SK-N-SH (cell line): ENCODE measurements around the gene CUL7. TPM values are rescaled to one million over a fixed set of nuclear protein-coding genes. Genes with fewer than 3 reads are reported as not detected.

Source experiments
- CTCF ChIA-PET: fragments of 300-600, 350-600 bp; formaldehyde crosslinking; extraction: SDS; loops from one replicate; lab custom pipeline; 2021; lab: Yijun Ruan, JAX
- POLR2A ChIA-PET: fragments of 350-600 bp; sonication (Branson Sonifier 250); formaldehyde crosslinking; extraction: SDS; loops from one replicate; lab custom pipeline; 2020; ENCODE audit warnings: antibody characterized with exemption, inconsistent platforms; lab: Yijun Ruan, JAX
- DNase-seq: peaks from one replicate; pipeline ENCODE4 v3.0.0; 2012
- H2AFZ ChIP-seq: fragments of 200-600 bp; sonication (generic); 2 replicates; pipeline ENCODE4 v1.8.1; 2016; ENCODE audit warnings: antibody characterized with exemption, mild to moderate bottlenecking, low read depth
- H3F3A ChIP-seq: fragments of 200-600 bp; sonication (generic); replicated peaks from 2 replicates; pipeline ENCODE3; 2016; ENCODE audit warnings: antibody characterized with exemption, mild to moderate bottlenecking; ENCODE audit not compliant: insufficient read depth
- H3K27ac ChIP-seq, 2 experiments: fragments of 200-500 bp in 1 of 2; fragments of 200-600 bp in 1 of 2; sonication (Bioruptor generic) in 1 of 2; sonication (generic), shearing (Covaris generic) in 1 of 2; 2 replicates each; pipeline versions ENCODE4 v1.5.1 to v1.6.1; 2014 to 2016; ENCODE audit warnings: low read depth in 2 of 2, inconsistent platforms in 1 of 2, low read length in 1 of 2, mild to moderate bottlenecking in 1 of 2, mixed read lengths in 1 of 2
- H3K27me3 ChIP-seq: fragments of 200-600 bp; sonication (generic), shearing (Covaris generic); 2 replicates; pipeline ENCODE4 v1.6.1; 2016; ENCODE audit warnings: mixed run types; ENCODE audit not compliant: insufficient read depth
- H3K36me3 ChIP-seq, 2 experiments: fragments of 200-500 bp in 1 of 2; fragments of 200-600 bp in 1 of 2; sonication (Bioruptor generic) in 1 of 2; sonication (generic) in 1 of 2; replicated peaks in 1 of 2; 2 replicates each; pipeline versions ENCODE3 to v1.5.1; 2014 to 2016; ENCODE audit warnings: low read length in 1 of 2, mild to moderate bottlenecking in 1 of 2; ENCODE audit not compliant: insufficient read depth in 2 of 2, control insufficient read depth in 1 of 2
- H3K4me1 ChIP-seq, 2 experiments: fragments of 200-500 bp in 1 of 2; fragments of 200-600 bp in 1 of 2; sonication (Bioruptor generic) in 1 of 2; sonication (generic), shearing (Covaris generic) in 1 of 2; 2 replicates each; pipeline versions ENCODE4 v1.5.1 to v1.6.1; 2014 to 2016; ENCODE audit warnings: low read depth in 1 of 2, low read length in 1 of 2, mixed run types in 1 of 2; ENCODE audit not compliant: insufficient read depth in 2 of 2, control insufficient read depth in 1 of 2
- H3K4me2 ChIP-seq: fragments of 200-600 bp; sonication (generic), shearing (Covaris generic); 2 replicates; pipeline ENCODE4 v1.6.1; 2017; ENCODE audit warnings: mixed run types
- H3K4me3 ChIP-seq, 2 experiments: fragments of 200-500 bp in 1 of 2; fragments of 200-600 bp in 1 of 2; sonication (Bioruptor generic) in 1 of 2; sonication (generic), shearing (Covaris generic) in 1 of 2; 2 replicates each; pipeline versions ENCODE4 v1.5.1 to v1.8.1; 2014 to 2016; ENCODE audit warnings: low read depth in 2 of 2, inconsistent platforms in 1 of 2, low read length in 1 of 2, mild to moderate bottlenecking in 1 of 2, mixed read lengths in 1 of 2, moderate library complexity in 1 of 2
- H3K79me2 ChIP-seq: fragments of 200-600 bp; sonication (generic); 2 replicates; pipeline ENCODE4 v1.8.1; 2017; ENCODE audit warnings: mild to moderate bottlenecking; ENCODE audit not compliant: insufficient read depth
- H3K9ac ChIP-seq: fragments of 200-600 bp; sonication (generic); 2 replicates; pipeline ENCODE4 v1.6.1; 2017; ENCODE audit warnings: mixed run types
- H3K9me2 ChIP-seq: fragments of 200-600 bp; sonication (generic); 2 replicates; pipeline ENCODE4 v1.6.1; 2017; ENCODE audit warnings: mixed run types
- H3K9me3 ChIP-seq: fragments of 200-600 bp; sonication (generic); 2 replicates; pipeline ENCODE4 v1.6.1; 2017; ENCODE audit warnings: mixed run types, mild to moderate bottlenecking, moderate library complexity
- H4K20me1 ChIP-seq: fragments of 200-600 bp; sonication (generic); 2 replicates; pipeline ENCODE4 v1.6.1; 2017; ENCODE audit warnings: mild to moderate bottlenecking, mixed run types; ENCODE audit not compliant: insufficient read depth
- GATA2 ChIP-seq: sonication (generic); formaldehyde crosslinking; IDR thresholded peaks from 2 replicates; pipeline ENCODE4 v1.5.0; 2020; ENCODE audit warnings: mild to moderate bottlenecking, missing genetic modification reagents
- JUND ChIP-seq: IDR thresholded peaks from 2 replicates; pipeline ENCODE4 v1.4.0; 2012
- NFIC ChIP-seq: IDR thresholded peaks from 2 replicates; pipeline ENCODE4 v1.4.0; 2012; ENCODE audit warnings: borderline replicate concordance
- NRF1 ChIP-seq: IDR thresholded peaks from 2 replicates; pipeline ENCODE4 v1.6.1; 2012; ENCODE audit warnings: low read depth, mild to moderate bottlenecking, low read length
- RCOR1 ChIP-seq: fragments of 150-350 bp; IDR thresholded peaks from 2 replicates; pipeline ENCODE4 v1.6.1; 2017; ENCODE audit warnings: antibody characterized with exemption, low read length
- REST ChIP-seq: IDR thresholded peaks from 2 replicates; pipeline ENCODE4 v1.6.1; 2012; ENCODE audit warnings: mild to moderate bottlenecking, low read depth, low read length, moderate library complexity
- SIN3A ChIP-seq: IDR thresholded peaks from 2 replicates; pipeline ENCODE4 v1.6.1; 2012; ENCODE audit warnings: low read depth, mild to moderate bottlenecking, low read length, moderate library complexity, borderline replicate concordance
- YY1 ChIP-seq: IDR thresholded peaks from 2 replicates; pipeline ENCODE4 v1.4.0; 2012; ENCODE audit warnings: low read depth, mild to moderate bottlenecking
- ZBTB33 ChIP-seq: IDR thresholded peaks from 2 replicates; pipeline ENCODE4 v1.4.0; 2012; ENCODE audit warnings: low read depth, borderline replicate concordance
- WGBS: methylation state at CpG from one replicate; pipeline ENCODE4 v1.1.6; 2017; ENCODE audit warnings: low lambda C conversion rate; 5-methylcytosine and 5-hydroxymethylcytosine counted together
- polyA plus RNA-seq, 3 experiments: library from polyadenylated mRNA; depleted of rRNA; stranded (reverse); fragments of >200 nt; gene quantifications; 2 replicates each; pipeline ENCODE4 v1.2.3, GENCODE V29; 2012

CUL7 gene
- polyA plus RNA-seq, 1 of the 3 experiments (the other 2 are of a cell fraction): 46.9 TPM

- Histone ChIP-seq H4K20me1 (peaks cover 10% of the 10 kb centered on the region; the same call in 1 of the 2 replicates), H3K36me3 (peaks cover 33 to 71% of the 10 kb centered on the region in 2 experiments), H3F3A (peaks cover 34% of the 10 kb centered on the region), H3K4me3 (no peak overlapping the region), H3K79me2 (peaks cover 43% of the 10 kb centered on the region), H3K27ac (no peak overlapping the region), H3K4me1 (peaks cover 4 to 8% of the 10 kb centered on the region in 2 experiments; a peak in 3 of 4 replicates), H2AFZ (no peak overlapping the region), H3K9me2 (no peaks in the 10 kb centered on the region), H3K4me2 (no peak overlapping the region), H3K9ac (no peak overlapping the region), H3K9me3 (no peaks in the 10 kb centered on the region), H3K27me3 (no peaks in the 10 kb centered on the region)
- no peak for DNase-seq
- ChIA-PET CTCF (interaction anchor here (1.0 to 1.8 kb wide), 3 partner anchors 14 to 118 kb away, joined by 3 to 5 read pairs (median 3); no protein-coding TSS in a partner anchor), POLR2A (interaction anchor here (1.1 kb wide), 1 partner anchor 36 kb away, joined by 4 read pairs; no protein-coding TSS in a partner anchor)
- TF ChIP-seq JUND: no peak
- no peak for TF ChIP-seq REST
- no peak for TF ChIP-seq SIN3A
- TF ChIP-seq NFIC: no peak
- TF ChIP-seq GATA2: no peak
- 97% methylated on average over 5 of the region's 5 CpGs for WGBS
Observed at GRCh38 chr6:43026365-43026764, 27.3 kb downstream of the CUL7 start.

- Histone ChIP-seq H3K27me3 (no peaks in the 10 kb centered on the region), H3K4me1 (peaks cover 8 to 14% of the 10 kb centered on the region in 2 experiments; a peak in 3 of 4 replicates), H4K20me1 (peaks cover 10% of the 10 kb centered on the region; the same call in 1 of the 2 replicates), H3F3A (peaks cover 44% of the 10 kb centered on the region), H3K9me2 (no peaks in the 10 kb centered on the region), H3K27ac (no peak overlapping the region), H3K4me2 (no peak overlapping the region), H2AFZ (no peak overlapping the region), H3K9me3 (no peaks in the 10 kb centered on the region), H3K36me3 (peaks cover 36 to 59% of the 10 kb centered on the region in 2 experiments), H3K4me3 (no peak overlapping the region), H3K79me2 (peaks cover 46% of the 10 kb centered on the region), H3K9ac (no peak overlapping the region)
- ChIA-PET CTCF (interaction anchor here (1.6 to 2.4 kb wide), 2 partner anchors 12 to 119 kb away, joined by 3 to 5 read pairs; no protein-coding TSS in a partner anchor), POLR2A (interaction anchor here (1.2 to 1.3 kb wide), 2 partner anchors 27 to 119 kb away, joined by 3 read pairs; no protein-coding TSS in a partner anchor)
- TF ChIP-seq NFIC (no peak), RCOR1 (no peak), YY1 (no peak), NRF1 (no peak), ZBTB33 (no peak), REST (no peak)
- WGBS: 63% methylated on average over 2 of the region's 2 CpGs
- DNase-seq: no peak
Observed at GRCh38 chr6:43024436-43024835, 29.2 kb downstream of the CUL7 start.
